ENCODE measurements around the gene KLHL12. TPM values are rescaled to one million over a fixed set of nuclear protein-coding genes. Genes with fewer than 3 reads are reported as not detected.

KLHL12 gene
- total RNA-seq, 1 experiment from 2014 or later = 20.0 TPM

DNA sequence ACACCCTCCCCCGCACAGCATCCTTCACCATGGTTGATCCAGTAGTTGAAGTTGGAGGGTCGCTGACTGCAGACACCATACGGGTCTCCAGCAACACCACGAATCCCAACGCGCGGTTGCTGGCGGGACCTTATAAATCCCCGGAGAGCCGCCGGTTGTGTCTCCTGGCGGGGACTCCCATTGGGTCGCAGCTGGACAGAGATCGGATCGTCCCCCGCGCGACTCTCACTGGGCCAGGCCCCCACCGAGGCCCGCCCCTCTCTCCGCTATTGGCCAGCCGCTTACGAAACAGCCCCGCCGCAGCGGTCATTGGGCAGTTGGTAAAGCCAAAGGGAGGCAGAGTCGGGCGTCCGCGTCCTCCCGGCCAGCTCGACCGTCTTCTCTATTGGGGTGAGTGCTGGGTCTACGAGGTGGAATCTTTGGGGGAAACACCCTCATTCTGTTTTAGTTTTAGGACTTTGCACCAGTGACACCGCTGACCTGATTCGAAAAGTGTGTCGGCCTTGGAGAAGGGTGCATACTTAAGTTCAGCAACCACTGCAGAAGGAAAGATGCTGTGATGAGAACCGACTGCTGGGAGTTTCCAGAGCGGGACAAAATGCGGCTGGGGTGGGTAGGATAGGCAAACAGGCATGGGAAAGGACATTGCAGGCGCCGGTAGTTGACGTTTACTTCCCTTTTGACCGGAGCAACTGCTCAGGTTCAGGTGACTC is 65.5 kb downstream of the KLHL12 start:
- H3K4me3 ChIP-seq = peak overlapping the region; percentile 54
- H3K27me3 ChIP-seq = peaks cover 34% of the 10 kb centered on the region
- DNase-seq = peak; percentile 92
- H3K9me3 ChIP-seq = no peaks in the 10 kb centered on the region
- H3K36me3 ChIP-seq = no peaks in the 10 kb centered on the region

DNA sequence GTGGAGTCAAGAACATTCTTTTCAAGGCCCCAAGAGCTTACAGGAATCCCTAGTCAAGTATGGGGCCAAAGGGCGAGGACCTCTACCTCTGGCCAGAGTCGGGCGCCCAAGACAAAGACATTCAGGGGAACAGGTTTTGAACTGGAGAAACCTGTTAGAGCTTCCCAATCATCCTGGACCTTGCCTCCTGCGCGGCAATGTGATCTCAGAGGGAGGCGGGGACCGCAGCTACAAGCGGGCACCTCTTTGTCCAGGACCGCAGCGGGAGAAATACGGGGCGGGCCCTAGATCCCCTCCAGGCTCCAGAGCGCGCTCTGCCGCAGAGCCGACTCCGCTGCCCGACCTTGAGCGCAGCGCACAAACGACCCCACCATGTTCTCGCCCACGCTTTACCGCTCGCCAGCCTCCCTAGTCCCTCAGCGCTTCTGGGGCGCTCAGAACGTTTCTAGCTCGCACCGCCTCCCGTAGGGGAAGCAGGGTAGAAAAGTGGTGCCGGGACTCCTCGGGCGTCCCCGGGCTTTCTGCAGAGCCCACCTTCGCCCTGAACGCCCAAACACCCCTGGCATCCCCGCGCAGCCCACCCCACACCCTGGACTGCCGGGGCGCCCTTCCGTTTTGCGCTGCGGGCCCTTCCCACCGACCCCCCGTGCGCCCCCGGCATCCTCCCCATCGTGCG is 66.2 kb downstream of the KLHL12 start:
- DNase-seq = peak; percentile 33
- H3K4me3 ChIP-seq = peak overlapping the region; percentile 54
- H3K27me3 ChIP-seq = peaks cover 29% of the 10 kb centered on the region
- no peaks in the 10 kb centered on the region for H3K9me3 ChIP-seq
- H3K36me3 ChIP-seq = no peaks in the 10 kb centered on the region

DNA sequence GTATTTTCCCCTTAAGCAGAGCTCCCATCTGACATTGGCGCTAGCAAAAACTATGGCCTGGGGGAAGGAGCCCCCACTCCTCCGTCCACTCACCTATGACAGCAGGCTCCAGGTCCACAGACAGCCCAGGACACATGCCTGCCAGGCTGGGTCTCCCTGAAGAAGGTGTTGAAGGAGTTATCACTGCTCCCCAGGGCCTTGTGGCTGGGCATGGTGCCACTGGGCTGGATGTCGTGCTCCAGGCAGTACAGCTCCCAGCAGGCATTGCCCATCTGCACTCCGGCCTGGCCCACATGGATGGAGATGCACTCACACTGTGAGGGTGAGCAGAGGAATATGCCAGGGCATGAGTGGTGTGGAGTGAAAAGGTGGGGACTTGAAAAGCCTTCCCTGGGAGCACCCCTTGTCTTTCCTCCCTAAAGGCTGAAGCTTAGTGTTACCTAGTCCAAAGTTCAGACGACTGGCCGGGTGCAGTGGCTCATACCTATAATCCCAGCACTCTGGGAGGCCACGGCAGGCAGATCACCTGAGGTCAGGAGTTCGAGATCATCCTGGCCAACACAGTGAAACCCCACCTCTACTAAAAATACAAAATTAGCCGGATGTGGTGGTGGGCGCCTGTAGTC is 68.1 kb downstream of the KLHL12 start:
- Histone ChIP-seq H3K4me3 (no peak overlapping the region), H3K9me3 (no peaks in the 10 kb centered on the region), H3K27me3 (peaks cover 16% of the 10 kb centered on the region), H3K36me3 (no peaks in the 10 kb centered on the region)
- DNase-seq = no peak

DNA sequence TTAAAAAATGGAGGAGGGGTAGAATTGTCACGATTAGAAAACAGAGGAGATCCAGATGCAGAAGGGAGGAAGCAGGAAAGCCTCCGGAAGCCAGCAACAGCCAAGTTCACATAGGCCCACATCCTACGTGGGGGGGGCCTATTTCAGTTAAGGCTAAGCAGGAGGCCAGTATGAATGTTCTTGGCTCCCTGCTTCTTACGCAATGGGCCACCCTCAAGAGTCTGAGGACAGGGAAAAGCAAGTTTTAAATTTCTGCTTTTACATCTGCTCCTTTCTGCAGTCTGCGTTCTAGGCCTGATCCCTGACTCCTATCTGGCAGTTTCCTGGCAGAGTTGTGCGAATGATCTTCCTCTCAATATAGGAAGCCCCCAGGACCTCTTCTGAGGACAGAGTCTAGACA is 68.7 kb downstream of the KLHL12 start:
- no peaks in the 10 kb centered on the region for H3K36me3 ChIP-seq
- no peak for DNase-seq
- peaks cover 15% of the 10 kb centered on the region for H3K27me3 ChIP-seq
- H3K9me3 ChIP-seq = no peaks in the 10 kb centered on the region
- H3K4me3 ChIP-seq = no peak overlapping the region

DNA sequence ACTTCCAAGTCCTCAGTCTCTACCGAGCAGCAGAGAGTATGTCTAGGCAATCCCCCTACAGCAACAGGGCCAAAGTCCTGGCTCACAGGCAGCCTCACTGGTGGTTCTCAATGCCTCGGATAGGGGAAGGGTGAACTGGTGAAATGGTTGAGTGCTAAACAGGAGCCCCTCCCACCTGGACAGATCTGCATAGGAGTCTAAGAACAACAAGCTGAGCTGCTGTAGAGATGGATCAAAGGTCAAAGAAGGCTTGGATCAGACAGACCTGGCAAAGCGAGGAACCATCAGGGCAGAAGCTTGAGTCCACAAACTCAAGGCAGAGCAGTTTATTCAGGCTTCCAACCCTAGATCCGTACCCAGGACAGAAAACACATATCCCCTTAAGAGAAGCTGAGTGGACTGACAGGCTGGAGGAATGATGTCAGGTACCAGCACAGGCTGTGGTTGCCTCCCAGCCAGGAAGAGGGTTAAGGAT is 69.9 kb downstream of the KLHL12 start:
- Histone ChIP-seq H3K4me3 (no peak overlapping the region), H3K36me3 (no peaks in the 10 kb centered on the region), H3K27me3 (peaks cover 3% of the 10 kb centered on the region; the same call in 1 of the 2 replicates), H3K9me3 (no peaks in the 10 kb centered on the region)
- DNase-seq = no peak

DNA sequence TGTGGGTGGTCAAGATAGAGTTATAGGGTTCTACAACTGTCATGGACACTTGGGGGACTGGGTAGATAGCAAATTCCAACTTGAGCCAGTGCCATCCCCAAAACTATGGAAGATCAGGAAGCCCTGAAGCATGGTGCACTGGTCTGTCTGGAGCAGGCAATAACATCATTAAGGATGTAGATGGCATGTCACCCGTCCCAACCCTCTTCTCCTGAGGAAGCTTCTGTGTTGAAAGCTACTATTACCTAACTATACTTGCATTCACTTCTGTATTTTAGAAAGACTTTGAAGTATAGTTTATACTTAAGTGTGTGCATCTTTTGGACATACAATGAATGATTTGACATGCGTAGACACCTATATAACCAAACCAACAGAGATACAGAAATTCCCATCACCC is 71.0 kb downstream of the KLHL12 start:
- H3K36me3 ChIP-seq = no peaks in the 10 kb centered on the region
- no peak overlapping the region for H3K4me3 ChIP-seq
- H3K27me3 ChIP-seq = no peaks in the 10 kb centered on the region
- H3K9me3 ChIP-seq = no peaks in the 10 kb centered on the region
- DNase-seq = no peak

DNA sequence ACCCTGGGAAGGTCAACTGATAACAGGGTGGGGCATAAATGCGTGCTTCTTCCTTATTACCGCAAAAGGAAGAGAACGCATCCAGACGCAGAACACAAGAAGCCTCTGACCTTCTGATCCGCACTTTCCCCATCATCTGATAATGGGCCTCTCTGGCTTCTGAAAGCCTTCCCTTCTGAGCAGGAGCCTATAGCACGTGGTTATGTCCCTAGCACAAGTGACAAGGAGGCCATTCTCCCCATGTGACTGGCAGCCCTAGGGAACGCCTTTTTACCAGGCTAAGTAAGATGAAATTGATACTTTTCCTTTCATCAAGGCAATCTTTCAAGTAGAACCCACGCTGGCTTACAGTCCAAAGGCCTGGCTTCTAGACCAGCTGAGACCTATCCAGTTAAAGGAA is 72.2 kb downstream of the KLHL12 start:
- no peak overlapping the region for H3K4me3 ChIP-seq
- H3K9me3 ChIP-seq = no peaks in the 10 kb centered on the region
- no peaks in the 10 kb centered on the region for H3K27me3 ChIP-seq
- H3K36me3 ChIP-seq = no peaks in the 10 kb centered on the region
- DNase-seq = no peak

DNA sequence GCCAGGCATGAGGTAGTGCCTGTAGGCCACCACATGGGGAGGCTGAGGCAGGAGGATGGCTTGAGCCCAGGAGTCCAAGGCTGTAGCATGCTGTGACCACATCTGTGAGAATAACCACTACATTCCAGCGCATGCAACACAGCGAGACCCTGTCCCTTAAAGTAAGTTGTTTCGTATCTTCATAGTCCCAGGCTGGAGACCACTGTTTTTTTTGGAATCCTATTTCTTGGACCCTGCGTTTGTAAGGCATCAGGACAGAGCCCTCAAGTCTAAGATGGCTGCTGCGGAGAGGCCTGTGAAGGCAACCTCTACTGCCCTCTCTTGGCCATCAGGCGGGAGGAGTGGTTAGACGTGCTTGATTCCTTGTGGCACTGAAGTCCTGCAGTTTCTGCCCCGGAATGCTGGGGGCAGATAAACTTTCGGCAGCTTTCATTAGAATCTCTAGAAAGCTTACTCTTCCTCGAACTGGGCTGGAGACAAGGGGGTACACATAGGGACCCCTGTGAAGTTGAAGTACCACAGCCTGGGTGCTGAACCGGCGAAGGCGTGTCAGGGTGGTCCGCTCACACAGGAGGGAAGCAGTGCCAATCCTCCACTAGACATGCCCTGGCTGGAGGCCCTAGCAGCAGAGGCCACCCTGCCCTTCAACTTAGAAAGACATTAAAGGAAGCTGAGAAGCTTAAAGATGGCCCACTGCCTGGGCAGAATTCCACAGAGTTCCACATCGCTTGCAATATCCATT is 74.7 kb downstream of the KLHL12 start:
- DNase-seq = peak; percentile 33
- no peaks in the 10 kb centered on the region for H3K36me3 ChIP-seq
- H3K4me3 ChIP-seq = no peak overlapping the region
- H3K27me3 ChIP-seq = no peaks in the 10 kb centered on the region
- H3K9me3 ChIP-seq = no peaks in the 10 kb centered on the region

DNA sequence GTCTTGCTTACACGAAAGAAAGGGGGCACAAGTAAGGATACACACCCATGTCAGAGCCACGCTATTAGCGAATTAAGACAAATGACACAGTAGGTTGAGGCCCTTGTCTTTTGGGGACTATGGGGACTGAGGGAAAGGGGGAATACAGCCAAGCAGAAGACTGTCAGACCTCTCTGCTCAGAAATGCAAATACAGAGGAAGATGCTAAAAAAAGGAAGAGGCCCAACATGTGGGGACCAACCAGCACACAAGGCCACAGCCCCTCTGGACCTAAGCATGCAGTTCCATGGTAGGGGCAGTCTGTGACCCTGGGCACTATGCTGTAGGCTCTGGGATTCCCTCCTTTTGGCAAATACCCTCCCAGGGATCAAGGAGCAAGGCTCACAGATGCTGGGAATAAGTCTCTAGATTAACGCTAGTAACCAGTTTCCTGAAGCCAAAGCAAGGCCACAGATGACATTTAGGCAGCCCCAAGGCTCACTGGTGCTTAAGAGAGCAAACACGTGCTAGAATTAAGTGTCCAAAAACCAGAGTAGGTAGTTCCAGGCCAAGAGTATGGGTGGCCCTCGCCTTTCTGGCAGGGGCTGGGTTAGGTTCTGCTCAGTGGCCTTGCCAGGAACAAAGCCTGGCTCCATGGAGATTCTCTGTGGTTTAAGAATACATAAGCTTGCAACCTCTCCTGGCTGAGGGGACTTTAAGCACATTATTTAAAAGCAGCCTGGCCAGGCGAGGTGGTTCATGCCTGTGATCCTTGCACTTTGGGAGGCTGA is 76.3 kb downstream of the KLHL12 start:
- Histone ChIP-seq H3K9me3 (no peaks in the 10 kb centered on the region), H3K4me3 (no peak overlapping the region), H3K36me3 (no peaks in the 10 kb centered on the region), H3K27me3 (no peaks in the 10 kb centered on the region)
- no peak for DNase-seq

DNA sequence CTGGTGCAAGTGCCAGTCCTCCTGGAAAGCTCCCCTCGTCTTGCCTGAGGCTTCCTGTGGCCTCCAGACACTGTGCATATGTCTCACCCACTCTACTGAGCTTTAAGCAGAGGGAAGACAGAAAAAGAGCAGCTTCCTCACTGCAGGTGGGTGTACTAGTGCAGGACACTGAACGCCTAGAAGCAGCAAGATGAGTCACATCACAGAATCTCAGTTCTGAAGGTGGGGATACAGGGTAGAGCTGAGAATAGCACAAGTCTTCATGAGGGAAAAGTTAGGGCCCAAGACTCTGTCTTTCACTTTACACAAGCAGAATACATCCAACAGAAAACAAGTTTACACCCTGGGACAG is 78.9 kb downstream of the KLHL12 start:
- no peak overlapping the region for H3K4me3 ChIP-seq
- H3K27me3 ChIP-seq = no peaks in the 10 kb centered on the region
- no peaks in the 10 kb centered on the region for H3K36me3 ChIP-seq
- no peak for DNase-seq
- no peaks in the 10 kb centered on the region for H3K9me3 ChIP-seq

DNA sequence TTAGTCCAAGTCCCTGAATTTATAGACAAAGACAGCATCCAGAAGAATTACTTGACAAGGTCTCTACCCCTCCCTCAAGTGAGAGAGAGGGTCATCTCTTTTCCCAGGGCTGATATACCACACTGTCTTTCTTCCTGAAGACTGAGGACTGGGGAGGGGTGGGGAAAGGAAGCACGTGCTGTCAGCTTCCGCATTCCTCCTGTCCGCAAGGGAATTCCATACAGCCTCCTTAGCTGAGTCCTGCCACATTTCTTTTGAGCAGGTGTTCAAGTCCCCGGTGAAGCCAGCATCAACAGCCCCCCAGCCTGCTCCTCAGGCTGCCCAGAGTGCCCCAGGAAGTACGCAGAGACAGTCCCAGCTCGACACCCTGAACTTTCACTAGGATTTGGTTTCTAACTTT is 82.1 kb downstream of the KLHL12 start:
- no peak for DNase-seq
- Histone ChIP-seq H3K4me3 (no peak overlapping the region), H3K27me3 (no peaks in the 10 kb centered on the region), H3K9me3 (no peaks in the 10 kb centered on the region), H3K36me3 (no peaks in the 10 kb centered on the region)

DNA sequence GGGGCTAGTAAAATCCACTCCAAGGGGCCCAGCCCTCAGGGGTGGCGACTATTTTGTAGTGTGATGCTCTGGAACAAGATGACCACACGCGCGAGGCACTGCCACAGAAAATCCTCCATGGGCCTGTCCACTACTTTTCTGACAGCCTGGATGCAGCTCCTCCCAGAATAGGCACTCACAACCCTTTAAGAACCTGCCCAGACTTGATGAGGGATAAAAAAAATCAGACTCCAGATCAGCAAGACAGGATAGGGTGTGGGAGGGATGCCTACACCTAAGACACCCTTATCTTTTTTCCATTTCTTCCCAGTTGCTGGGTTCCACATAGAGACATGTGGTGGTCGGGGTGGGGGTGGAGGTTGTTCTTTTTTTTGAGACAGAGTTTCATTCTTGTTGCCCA is 82.8 kb downstream of the KLHL12 start:
- Histone ChIP-seq H3K36me3 (no peaks in the 10 kb centered on the region), H3K4me3 (no peak overlapping the region), H3K27me3 (no peaks in the 10 kb centered on the region), H3K9me3 (no peaks in the 10 kb centered on the region)
- no peak for DNase-seq

DNA sequence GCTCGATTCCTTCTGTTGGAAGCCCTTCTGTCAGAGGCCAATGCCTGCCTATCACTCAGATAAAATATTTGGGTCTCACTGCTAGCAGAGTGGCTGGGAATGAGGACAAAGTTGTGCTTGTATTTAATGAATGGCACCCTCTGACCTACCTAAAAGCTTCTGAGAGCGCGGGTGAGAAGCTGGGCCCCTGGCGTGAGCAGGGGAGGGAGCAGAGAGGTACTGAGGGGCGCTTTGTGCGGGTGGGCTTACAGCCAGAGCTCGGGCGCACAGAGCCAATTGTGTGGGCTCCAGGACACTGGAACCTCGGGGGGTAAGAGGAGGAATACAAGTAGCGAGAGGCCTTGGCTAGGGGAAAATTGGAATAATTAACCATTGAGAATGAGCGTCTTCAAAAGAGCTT is 84.0 kb downstream of the KLHL12 start:
- no peaks in the 10 kb centered on the region for H3K27me3 ChIP-seq
- no peak overlapping the region for H3K4me3 ChIP-seq
- DNase-seq = no peak
- H3K36me3 ChIP-seq = no peaks in the 10 kb centered on the region
- no peaks in the 10 kb centered on the region for H3K9me3 ChIP-seq
